ENCODE results near the gene SMG5.
A peak's percentile ranks its signal among the peaks of the same experiment; 100 is the strongest.
"Not testable (repeated sequence)": the region's sequence is repeated elsewhere in the genome, so short reads cannot be mapped to it uniquely, and the experiment has no call there.

SMG5 gene

DNA sequence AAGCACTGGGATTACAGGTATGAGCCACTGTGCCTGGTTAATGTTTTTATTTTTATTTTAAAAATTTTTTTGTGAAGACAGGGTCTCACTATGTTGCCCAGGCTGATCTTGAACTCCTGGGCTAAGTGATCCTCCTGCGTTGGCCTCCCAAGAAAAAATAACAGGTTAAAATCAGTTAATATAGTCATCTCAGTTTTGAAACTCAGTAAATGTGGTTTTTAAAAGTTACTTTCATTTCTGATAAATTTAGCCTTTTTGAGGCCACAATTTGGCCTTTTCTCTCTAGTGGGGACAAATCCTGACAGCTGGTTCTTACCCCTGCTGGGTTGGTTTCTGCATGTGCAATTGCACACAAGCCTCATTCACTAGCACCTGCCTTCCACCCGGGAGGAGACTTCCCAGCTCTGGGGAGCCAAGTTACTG is 56.5 kb downstream of the SMG5 start:
- no peak for DNase-seq (ENCODE audit: low read depth)
- no peak for TF ChIP-seq CTCF (conservative IDR thresholded peaks at IDR 0.05; ENCODE audit: control insufficient read depth, insufficient read depth, low read depth, low read length)
- H3K4me3 ChIP-seq (ENCODE audit: control insufficient read depth, low read depth, low read length): no peak overlapping the region

GRCh38 chr1:156225677-156226014 is 57.0 kb downstream of the SMG5 start:
- no peak for DNase-seq (ENCODE audit: low read depth)
- H3K4me3 ChIP-seq (ENCODE audit: control insufficient read depth, low read depth, low read length): no peak overlapping the region
- no peak for TF ChIP-seq CTCF (conservative IDR thresholded peaks at IDR 0.05; ENCODE audit: control insufficient read depth, insufficient read depth, low read depth, low read length)

DNA sequence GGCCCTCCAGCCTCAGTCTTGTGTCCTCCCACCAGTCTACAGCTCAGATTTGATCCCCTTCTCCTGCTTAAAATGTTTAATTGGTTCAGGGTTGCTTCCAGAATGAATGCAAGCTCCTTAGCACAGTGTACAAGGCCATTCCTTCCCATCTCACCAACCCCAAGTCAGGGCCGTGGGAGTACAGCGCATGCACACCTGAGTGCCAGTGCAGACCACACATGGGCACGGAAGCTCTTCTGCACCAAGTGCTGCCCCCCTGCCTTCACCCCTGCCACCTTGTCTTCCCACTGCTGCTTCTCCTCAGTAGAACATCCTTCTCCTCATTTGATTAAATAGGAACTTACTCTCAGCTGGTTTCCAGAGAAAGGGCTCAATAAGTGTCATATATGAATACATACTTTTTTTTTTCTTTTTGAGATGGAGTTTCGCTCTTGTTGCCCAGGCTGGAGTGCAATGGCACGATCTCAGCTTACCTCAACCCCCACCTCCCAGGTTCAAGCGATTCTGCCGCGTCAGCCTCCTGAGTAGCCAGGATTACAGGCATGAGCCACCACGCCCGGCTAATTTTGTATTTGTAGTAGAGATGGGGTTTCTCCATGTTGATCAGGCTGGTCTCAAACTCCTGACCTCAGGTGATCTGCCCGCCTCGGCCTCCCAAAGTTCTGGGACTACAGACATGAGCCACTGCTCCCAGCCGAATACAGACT is 60.5 kb downstream of the SMG5 start:
- DNase-seq (ENCODE audit: low read depth): no peak
- no peak for TF ChIP-seq CTCF (conservative IDR thresholded peaks at IDR 0.05; ENCODE audit: control insufficient read depth, insufficient read depth, low read depth, low read length)
- H3K4me3 ChIP-seq (ENCODE audit: control insufficient read depth, low read depth, low read length): no peak overlapping the region

DNA sequence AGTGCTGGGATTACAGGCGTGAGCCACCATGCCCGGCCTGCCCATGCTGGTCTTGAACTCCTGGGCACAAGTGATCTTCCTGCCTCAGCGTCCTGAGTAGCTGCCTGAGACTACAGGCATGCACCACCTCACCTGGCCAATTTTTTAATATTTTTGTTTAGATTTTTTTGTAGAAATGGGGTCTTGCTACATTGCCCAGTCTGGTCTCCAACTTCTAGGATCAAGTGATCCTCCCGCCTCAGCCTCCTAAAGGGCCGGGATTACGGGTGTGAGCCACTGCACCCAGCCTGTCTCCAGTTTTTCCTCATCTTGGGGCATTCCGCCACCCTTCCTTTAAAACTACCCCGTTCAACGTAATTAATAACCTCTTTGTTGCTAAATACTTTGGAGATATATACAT is 62.4 kb downstream of the SMG5 start:
- no peak for TF ChIP-seq CTCF (conservative IDR thresholded peaks at IDR 0.05; ENCODE audit: control insufficient read depth, insufficient read depth, low read depth, low read length)
- H3K4me3 ChIP-seq (ENCODE audit: control insufficient read depth, low read depth, low read length): no peak overlapping the region
- DNase-seq (ENCODE audit: low read depth): no peak

DNA sequence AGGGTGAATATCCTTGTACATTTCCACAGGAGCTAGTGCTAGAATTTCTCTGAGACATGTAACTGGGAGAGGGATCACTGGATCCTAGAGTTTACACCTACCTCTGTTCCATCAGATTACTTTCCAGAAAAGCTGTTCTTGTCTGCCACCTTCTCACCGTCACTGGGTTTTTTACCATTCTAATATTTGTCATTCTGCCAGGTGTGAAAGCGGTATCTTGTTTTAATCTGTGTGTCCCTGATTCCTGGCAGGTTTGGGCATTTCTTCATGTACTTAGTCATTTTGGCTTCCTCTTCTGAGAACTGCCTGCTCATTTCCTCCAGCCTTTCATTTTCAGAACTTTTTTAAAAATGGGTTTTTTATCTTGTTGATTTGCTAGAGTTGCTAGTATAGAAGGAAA is 64.8 kb downstream of the SMG5 start:
- H3K4me3 ChIP-seq (ENCODE audit: control insufficient read depth, low read depth, low read length): no peak overlapping the region
- peak; percentile 63 for DNase-seq (ENCODE audit: low read depth)
- TF ChIP-seq CTCF (conservative IDR thresholded peaks at IDR 0.05; ENCODE audit: control insufficient read depth, insufficient read depth, low read depth, low read length): no peak

GRCh38 chr1:156216361-156217086 is 66.1 kb downstream of the SMG5 start:
- H3K4me3 ChIP-seq (ENCODE audit: control insufficient read depth, low read depth, low read length); DNase-seq (ENCODE audit: low read depth): not testable (repeated sequence)

DNA sequence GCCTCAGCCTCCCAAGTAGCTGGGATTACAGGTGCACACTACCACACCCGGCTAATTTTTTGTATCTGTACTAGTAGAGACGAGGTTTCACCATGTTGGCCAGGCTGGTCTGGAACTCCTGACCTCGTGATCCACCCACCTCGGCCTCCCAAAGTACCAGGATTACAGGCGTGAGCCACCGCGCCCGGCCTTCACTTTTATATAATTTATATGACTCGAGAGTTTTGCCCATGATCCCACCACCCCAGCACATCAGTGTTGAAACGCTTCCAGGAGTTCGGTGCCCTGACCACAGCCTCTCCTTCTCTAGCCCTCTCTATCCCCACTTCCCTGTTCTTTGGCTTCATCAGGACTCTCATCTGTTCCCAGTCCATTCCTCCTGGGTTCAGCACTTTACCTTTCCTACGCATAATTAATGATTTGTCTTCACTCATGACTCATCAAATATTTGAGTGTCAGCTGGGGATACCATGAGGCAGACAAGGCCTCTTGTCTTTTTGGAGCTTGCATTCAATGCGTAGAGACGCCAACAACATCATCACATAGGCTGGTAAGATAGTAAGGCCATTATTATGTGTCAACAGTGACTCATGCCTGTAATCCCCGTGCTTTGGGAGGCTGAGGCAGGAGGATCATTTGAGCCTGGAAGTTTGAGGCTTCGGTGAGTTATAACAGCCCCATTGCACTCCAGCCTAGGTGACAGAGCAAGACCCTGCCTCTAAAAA is 68.4 kb downstream of the SMG5 start:
- TF ChIP-seq CTCF (conservative IDR thresholded peaks at IDR 0.05; ENCODE audit: control insufficient read depth, insufficient read depth, low read depth, low read length): no peak
- DNase-seq (ENCODE audit: low read depth): peak; percentile 90
- peak overlapping the region; percentile 94 for H3K4me3 ChIP-seq (ENCODE audit: control insufficient read depth, low read depth, low read length)

Measured in fibroblast of mammary gland (primary cell).